A549 treated with RU486 at 1 μM for 4 hours (cell line): ENCODE data around the gene WASHC1. TPM values are rescaled to one million over a fixed set of nuclear protein-coding genes. Genes with fewer than 3 reads are reported as not detected.

Experiments
- total RNA-seq: library from RNA; stranded (reverse); fragments of 200-300 nt; extraction: Qiagen RNA extraction; gene quantifications from 5 replicates; pipeline ENCODE4 v1.2.3, GENCODE V29; 2022; ENCODE audit warnings: low read depth

The WASHC1 gene, protein sequence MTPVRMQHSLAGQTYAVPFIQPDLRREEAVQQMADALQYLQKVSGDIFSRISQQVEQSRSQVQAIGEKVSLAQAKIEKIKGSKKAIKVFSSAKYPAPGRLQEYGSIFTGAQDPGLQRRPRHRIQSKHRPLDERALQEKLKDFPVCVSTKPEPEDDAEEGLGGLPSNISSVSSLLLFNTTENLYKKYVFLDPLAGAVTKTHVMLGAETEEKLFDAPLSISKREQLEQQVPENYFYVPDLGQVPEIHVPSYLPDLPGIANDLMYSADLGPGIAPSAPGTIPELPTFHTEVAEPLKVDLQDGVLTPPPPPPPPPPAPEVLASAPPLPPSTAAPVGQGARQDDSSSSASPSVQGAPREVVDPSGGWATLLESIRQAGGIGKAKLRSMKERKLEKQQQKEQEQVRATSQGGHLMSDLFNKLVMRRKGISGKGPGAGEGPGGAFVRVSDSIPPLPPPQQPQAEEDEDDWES
- 6.3 to 13.0 TPM (median 12.3 TPM) in 5 replicates for total RNA-seq

DNA sequence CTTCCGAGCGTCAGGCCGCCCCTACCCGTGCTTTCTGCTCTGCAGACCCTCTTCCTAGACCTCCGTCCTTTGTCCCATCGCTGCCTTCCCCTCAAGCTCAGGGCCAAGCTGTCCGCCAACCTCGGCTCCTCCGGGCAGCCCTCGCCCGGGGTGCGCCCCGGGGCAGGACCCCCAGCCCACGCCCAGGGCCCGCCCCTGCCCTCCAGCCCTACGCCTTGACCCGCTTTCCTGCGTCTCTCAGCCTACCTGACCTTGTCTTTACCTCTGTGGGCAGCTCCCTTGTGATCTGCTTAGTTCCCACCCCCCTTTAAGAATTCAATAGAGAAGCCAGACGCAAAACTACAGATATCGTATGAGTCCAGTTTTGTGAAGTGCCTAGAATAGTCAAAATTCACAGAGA, at the start of gene WASHC1:
Gene WASHC1 (minus strand): TSS at position 101 of the 400 bp plus-strand sequence. CDS start 4,457 bp downstream, outside the sequence.

Other genes with a start within 250 kb of the WASHC1 start
- 0.31 to 0.56 TPM (median 0.38 TPM) in 5 replicates for gene FOXD4, start 89.0 kb upstream of the WASHC1 start, total RNA-seq
- gene ZNG1A, start 149.6 kb upstream of the WASHC1 start, total RNA-seq, result 24.8 to 31.0 TPM (median 29.3 TPM) in 5 replicates
- gene DOCK8, start 185.4 kb upstream of the WASHC1 start, total RNA-seq, result 0.21 to 0.72 TPM (median 0.31 TPM) in 5 replicates